ENCODE results near the gene ITGA5. TPM values are rescaled to one million over a fixed set of nuclear protein-coding genes. Genes with fewer than 3 reads are reported as not detected.

Gene ITGA5
- total RNA-seq, 1 donor from 2014 or later: 109 TPM

DNA sequence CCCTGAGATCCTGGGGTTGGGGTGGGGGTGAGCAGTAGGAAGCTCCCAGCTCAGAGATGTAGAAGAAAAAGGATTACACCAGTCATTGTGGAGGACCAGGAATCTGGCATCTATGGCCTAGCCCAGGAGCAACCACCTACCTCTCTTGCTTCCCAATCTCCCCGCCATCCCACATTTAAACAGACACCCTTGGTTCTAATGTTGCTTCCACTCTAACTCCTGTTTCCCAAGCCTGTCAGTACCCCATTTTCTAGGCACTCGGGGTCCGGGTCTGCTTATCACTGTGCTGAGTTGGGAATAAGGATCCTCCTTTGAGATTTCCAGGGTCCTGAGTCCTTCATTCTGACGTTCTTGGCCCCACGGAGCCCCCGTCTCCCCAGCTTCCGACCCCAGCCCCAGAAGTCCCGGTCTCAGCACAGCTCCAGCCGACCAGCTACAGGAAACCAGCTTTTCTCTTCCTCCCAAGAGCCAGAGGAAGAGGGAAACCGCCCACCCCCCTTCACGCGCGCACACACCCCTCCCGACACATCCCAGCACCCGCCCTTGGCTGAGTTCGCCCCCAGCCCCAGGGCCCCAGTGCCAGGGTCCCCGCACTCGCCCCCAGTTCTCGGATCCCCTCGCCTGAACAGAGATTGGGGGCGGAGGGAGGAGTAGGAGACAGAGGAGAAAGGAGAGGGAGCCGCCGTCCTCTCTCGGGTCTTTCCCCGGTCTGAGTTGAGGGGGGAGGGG, 1.2 kb downstream of the ITGA5 start:
- no peak for TF ChIP-seq CTCF (IDR thresholded peaks at IDR 0.05; ENCODE audit: insufficient read depth, low read length, poor library complexity, severe bottlenecking)
- Histone ChIP-seq H3K4me3 (ENCODE audit: low read depth, low read length) (peak overlapping the region; percentile 93), H3K36me3 (ENCODE audit: control insufficient read depth, insufficient read depth, low read length) (no peaks in the 10 kb centered on the region), H3K27me3 (ENCODE audit: control insufficient read depth, insufficient read depth, low read length) (no peaks in the 10 kb centered on the region)
- no peak for DNase-seq (ENCODE audit: low read depth)

- DNase-seq (ENCODE audit: low read depth): no peak
- no peak for TF ChIP-seq CTCF (IDR thresholded peaks at IDR 0.05; ENCODE audit: insufficient read depth, low read length, poor library complexity, severe bottlenecking)
- H3K36me3 ChIP-seq (ENCODE audit: control insufficient read depth, insufficient read depth, low read length): no peaks in the 10 kb centered on the region
- H3K4me3 ChIP-seq (ENCODE audit: low read depth, low read length): peak overlapping the region; percentile 93
- no peaks in the 10 kb centered on the region for H3K27me3 ChIP-seq (ENCODE audit: control insufficient read depth, insufficient read depth, low read length)
Measured at GRCh38 chr12:54416687-54417603, 2.1 kb downstream of the ITGA5 start.

- H3K4me3 ChIP-seq (ENCODE audit: low read depth, low read length): no peak overlapping the region
- DNase-seq (ENCODE audit: low read depth): no peak
- TF ChIP-seq CTCF (IDR thresholded peaks at IDR 0.05; ENCODE audit: insufficient read depth, low read length, poor library complexity, severe bottlenecking): no peak
Measured at GRCh38 chr12:54415221-54415929, 3.7 kb downstream of the ITGA5 start.

GRCh38 chr12:54413284-54414190, 5.5 kb downstream of the ITGA5 start:
- Histone ChIP-seq H3K27me3 (ENCODE audit: control insufficient read depth, insufficient read depth, low read length) (no peaks in the 10 kb centered on the region), H3K4me3 (ENCODE audit: low read depth, low read length) (no peak overlapping the region), H3K36me3 (ENCODE audit: control insufficient read depth, insufficient read depth, low read length) (no peaks in the 10 kb centered on the region)
- DNase-seq (ENCODE audit: low read depth): no peak
- no peak for TF ChIP-seq CTCF (IDR thresholded peaks at IDR 0.05; ENCODE audit: insufficient read depth, low read length, poor library complexity, severe bottlenecking)

More at GRCh38 chr12:54415221-54415929, 3.7 kb downstream of the ITGA5 start:
- no peaks in the 10 kb centered on the region for H3K36me3 ChIP-seq (ENCODE audit: control insufficient read depth, insufficient read depth, low read length)
- H3K27me3 ChIP-seq (ENCODE audit: control insufficient read depth, insufficient read depth, low read length): no peaks in the 10 kb centered on the region

GRCh38 chr12:54412786-54413185, 6.3 kb downstream of the ITGA5 start:
- no peak for DNase-seq (ENCODE audit: low read depth)
- Histone ChIP-seq H3K4me3 (ENCODE audit: low read depth, low read length) (no peak overlapping the region), H3K27me3 (ENCODE audit: control insufficient read depth, insufficient read depth, low read length) (no peaks in the 10 kb centered on the region), H3K36me3 (ENCODE audit: control insufficient read depth, insufficient read depth, low read length) (peaks cover under 1% of the 10 kb centered on the region)
- TF ChIP-seq CTCF (IDR thresholded peaks at IDR 0.05; ENCODE audit: insufficient read depth, low read length, poor library complexity, severe bottlenecking): no peak
